ENCODE measurements around the gene LONP2.
"Not testable (repeated sequence)": the region's sequence is repeated elsewhere in the genome, so short reads cannot be mapped to it uniquely, and the experiment has no call there.

Gene LONP2

DNA sequence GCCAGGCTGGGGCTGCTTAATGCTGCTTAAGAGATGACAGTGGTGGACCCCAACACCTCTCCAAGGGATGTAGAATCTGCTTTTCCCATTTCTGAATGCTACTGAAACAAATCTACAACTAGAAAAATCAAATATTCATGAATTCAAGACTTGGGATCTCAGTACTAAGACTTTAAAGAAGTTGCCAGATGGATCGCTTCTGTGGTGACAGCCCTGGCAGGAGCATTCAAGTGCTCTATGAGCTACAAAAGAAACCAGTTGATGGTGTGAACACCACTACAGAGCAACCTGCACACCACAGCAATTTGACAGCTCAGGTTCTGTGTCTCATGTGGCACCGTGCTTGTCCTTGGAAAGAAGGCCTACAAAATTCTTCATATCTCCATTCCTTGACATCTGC, 98.5 kb downstream of the LONP2 start:
- DNase-seq (ENCODE audit: low read depth), result no peak

DNA sequence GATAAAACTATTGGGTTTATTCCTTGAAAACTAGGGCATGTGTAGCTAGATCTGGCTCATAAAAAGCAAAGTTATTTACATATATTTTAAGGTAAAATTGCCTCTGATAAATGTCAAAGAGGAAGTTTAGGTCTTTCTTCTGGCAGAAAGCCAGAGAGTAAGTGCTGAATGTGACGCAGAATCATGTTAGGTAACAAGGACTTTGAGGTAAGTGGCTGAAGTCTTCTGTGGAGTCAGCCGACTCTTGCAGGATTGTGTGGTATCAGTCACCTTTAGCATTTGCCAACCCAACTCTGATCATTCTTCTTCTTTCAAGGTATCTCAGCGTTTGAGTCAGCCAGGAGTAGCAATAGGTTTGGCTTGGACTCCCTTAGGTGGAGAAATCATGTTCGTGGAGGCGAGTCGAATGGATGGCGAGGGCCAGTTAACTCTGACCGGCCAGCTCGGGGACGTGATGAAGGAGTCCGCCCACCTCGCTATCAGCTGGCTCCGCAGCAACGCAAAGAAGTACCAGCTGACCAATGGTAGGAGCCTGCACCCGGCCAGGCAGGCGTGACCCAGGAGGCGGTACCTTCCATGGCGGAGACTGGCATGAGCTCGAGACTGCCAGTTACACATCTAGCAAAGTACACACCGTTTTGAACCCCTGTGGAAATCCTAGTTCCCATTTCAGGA, 103.2 kb downstream of the LONP2 start:
- no peak for DNase-seq (ENCODE audit: low read depth)

DNA sequence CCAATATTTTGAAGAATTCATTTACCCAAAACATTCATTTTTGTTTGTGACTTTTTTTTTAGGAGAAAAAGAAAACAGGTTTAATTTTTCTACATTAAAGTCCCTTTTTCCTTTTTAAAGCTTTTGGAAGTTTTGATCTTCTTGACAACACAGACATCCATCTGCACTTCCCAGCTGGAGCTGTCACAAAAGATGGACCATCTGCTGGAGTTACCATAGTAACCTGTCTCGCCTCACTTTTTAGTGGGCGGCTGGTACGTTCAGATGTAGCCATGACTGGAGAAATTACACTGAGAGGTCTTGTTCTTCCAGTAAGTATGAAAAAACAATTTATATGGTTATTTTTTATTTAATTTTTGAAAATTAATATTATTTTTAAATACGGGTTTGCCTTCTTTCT, 103.9 kb downstream of the LONP2 start:
- DNase-seq (ENCODE audit: low read depth), result no peak

DNA sequence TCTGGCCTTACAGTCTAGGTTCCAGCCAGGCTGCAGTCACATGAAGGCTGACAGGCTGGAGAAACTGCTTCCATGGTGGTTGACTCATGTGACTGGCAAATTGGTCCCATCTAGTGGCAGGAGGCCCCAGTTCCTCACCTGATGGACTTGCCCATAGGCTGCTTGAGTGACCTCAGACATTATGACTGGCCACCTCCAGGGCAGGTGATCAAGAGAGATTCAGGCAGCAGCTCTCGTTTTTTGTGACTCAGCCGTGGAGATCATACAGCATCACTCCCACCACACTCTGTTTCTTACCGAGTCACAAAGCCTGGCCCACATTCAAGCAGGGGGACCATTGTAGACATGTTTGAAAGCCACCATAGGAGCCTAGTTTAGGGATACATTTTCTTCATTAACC, 106.6 kb downstream of the LONP2 start:
- DNase-seq (ENCODE audit: low read depth), result no peak

DNA sequence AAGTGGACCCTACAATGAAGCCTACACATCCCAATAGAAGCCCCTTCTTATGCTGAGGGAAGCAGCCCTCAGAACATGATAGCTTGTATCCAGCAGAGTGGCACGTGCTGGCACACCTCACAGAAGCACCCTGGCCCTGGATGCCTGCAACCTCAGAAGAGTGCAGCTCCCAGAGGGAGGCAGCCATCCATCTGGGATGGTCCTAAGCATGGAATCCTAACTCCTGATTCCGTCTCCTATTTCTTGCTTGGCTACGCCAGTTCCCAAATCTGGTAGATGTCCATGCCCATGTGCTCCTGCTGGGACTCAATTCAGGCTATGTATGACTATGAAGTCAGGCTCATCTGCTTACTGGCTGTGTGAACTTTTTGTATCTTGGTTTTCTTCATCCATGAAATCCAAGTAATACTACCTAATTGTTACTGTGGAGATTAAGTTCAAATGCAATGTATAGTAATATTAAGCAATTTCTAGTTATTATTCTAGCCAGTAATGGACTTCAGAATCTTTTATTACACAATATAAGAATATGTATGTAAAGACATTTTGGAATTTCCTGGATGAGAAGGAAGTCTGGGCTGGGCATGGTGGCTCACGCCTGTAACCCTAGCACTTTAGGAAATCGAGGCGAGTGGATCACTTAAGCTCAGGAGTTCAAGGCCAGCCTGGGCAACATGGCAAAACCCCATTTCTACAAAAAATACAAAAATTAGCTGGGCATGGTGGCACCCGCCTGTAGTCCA, 108.7 kb downstream of the LONP2 start:
- DNase-seq (ENCODE audit: low read depth), result no peak

DNA sequence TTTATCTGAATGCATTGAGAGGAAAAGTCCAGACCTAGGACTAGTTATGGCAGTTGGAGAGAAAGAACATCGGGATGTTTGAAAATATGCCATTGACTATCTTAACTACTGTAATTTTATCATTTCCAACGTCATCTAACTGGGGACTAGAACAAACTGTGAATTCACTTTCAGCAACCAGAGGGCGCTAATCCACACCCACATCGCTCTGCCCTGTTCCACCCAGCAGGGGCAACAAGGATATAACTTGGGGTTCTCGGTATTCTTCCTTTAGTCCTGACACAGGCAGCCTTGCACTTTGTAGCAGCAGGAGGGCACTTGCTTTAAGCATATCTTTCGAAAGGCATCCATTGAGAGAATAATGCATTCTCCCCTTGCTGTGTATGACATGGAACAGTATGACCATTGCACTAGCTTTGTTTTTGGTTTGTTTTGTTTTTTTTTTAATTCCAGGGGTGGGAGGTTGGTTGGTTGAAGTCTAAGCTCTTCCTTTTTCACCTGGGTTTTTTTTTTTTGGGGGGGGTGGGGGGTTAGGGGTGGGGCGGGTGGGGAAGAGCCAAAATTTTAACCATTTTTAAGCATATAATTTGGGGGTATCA, 109.6 kb downstream of the LONP2 start:
- peak; percentile 6 for DNase-seq (ENCODE audit: low read depth)

DNA sequence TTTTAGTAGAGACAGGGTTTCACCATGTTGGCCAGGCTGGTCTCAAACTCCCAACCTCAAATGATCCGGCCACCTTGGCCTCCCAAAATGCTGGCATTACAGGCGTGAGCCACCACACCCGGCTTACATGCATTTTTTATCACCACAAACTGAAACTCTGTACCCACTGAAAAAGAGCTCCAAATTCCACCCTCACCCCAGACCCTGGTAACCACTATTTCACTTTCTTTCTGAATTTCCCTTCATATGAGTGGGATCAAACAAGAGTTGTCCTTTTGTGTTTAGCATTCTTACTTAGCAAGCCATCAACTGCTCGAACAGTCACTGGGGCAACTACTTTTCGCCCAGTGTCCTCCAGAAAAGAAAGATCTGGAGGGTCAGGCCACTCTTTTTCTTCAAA, 110.3 kb downstream of the LONP2 start:
- DNase-seq (ENCODE audit: low read depth), result not testable (repeated sequence)

DNA sequence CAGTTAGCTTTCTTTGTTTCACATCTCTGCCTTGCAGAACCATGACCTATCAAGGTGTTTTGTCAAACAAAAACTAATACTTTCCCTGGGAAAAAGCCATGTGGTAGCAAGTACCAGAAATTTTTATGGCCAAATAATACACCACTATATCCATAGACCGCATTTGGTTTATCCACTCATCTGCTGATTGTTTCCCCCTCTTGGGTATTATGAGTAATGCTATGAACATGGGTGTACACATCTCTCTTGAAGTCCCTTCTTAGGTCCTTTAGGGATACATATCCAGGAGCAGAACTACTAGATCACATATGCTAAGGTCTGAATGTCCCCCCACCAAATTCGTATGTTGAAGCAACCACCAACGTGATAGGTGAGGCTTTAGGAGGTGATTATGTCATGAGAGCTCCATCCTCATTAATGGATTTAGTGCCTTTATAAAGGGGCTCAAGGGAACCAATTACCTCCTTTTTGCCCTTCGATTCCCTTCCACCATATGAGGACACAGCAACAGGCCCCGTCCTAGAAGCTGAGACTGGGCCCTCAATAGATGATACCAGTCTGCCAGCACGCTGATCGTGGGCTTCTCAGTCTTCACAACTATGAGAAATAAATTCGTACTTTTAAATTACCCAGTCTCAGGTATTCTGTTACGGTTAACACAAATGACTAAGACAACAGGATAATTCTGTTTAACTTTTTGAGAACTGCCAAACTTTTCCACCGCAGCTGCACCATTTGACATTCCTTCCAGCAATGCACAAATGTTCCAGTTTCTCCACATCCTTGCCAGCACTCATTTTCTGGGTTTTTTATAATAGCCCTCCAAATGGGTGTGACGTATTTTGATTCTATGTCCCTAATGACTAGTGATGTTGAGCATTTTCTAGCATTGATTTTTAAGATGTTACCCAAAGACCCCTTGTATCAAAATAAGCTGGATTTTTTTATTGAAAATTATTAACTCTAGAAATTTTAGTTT, 111.1 kb downstream of the LONP2 start:
- no peak for DNase-seq (ENCODE audit: low read depth)

DNA sequence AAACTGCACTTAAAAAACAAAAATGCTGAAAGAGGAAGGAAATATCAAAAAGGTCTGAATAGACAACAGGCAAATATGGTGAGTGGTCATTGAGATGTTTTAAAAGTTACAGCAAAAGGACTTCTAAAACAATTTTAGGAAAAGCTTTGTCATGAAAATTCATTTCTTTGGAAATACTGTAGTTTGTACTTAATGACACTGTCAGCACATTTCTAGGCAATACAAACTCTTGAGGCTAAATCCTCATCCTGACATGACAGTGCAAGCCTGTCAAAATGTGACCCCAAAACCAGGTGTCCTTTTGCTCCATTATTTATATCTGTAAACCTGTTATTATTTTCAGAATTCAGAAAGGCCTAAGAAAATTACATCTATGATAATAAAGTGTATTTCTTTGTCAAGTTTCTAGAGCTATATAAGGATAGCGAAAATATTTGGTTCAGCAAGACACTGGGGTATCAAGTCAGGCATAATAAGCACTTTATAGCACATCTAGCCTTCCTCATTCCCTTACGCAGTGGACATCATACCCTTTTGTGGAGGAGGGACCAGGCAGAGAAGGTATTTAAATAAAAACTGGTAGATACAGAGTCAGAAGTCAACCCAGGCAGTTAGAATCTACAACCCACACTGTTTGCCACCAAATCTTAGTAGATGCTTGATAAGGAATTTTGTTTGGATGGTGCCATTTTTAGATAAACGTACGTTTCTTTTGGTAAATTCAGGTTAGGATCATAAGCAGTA, 112.7 kb downstream of the LONP2 start:
- no peak for DNase-seq (ENCODE audit: low read depth)

DNA sequence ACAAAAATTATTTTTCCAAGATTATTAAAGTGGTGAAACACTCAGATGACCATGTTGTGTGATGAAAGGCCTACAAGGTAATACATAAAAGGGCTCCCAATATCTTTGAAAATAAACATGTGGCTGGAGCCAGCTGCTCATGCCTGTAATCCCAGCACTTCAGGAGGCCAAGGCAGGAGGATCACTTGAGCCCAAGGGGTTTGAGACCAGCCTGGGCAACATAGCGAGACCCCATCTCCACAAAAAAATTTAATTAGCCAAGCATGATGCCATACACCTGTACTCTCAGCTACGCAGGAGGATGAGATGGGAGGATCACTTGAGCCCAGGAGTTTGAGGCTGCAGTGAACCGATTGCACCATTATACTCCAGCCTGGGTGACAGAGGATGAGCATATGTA, 114.3 kb downstream of the LONP2 start:
- DNase-seq (ENCODE audit: low read depth), result no peak

DNA sequence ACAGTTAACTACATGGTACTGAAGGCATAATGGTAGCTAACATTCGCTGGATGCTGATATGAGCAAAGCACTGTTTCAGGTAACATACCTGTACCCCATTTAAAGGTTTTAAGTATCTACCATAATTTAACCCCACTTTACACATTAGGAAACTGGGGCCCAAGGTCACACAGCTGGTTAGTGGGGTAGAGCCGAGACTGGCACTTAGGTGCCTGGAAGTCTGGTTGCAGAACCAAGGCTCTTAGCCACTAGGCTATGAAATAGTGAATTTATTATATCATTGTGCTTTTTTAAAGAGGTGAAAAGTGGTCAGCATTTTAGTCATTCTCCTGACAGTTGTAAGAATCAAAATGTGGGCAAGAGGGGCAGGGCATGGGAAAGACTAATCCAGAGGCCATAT, 115.9 kb downstream of the LONP2 start:
- no peak for DNase-seq (ENCODE audit: low read depth)

DNA sequence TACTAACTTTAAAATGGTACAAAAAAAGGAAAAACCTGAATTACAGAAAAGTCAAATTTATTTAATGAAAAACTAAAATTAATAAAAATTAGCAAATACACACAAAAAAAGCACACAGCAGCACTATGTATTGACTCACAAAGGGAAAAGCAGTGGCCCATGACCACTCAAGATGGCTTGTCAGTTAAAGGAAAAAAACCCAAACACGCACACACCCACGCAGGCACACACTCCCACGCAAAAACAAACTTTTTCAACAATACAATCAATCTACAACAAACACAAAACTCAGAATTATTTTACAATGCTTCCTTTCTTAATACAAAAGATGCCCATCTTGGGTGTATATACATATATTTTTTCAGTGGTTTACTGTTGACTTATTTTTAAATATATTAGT, 116.9 kb downstream of the LONP2 start:
- no peak for DNase-seq (ENCODE audit: low read depth)

DNA sequence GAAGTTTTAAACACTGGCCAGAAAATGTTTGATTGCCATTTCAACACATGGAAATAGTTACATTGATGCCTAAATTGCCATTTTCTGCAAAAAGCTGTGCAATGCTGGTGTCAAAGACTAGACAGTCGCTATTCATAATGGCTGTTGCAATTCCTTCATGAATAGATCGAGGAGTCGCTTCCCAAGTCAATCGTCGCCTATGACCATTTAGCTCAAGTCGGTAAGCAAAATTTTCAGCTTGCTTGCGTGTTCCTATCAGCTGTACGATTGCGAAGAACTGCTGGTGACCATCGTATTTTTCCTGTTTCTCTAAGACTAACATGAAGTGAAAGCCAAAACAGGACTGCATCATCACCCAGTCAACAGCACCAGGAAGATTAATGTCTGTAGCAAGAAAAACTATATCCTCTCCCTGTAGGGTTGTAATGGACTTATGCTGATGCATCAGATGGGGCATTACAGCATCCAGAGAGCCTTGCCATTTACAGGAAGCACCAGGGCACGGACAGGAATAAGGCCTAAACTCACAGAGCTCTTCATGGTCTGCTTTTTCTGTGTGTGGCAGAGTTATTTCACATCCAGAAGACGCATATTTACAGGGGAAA, 117.5 kb downstream of the LONP2 start:
- no peak for DNase-seq (ENCODE audit: low read depth)

DNA sequence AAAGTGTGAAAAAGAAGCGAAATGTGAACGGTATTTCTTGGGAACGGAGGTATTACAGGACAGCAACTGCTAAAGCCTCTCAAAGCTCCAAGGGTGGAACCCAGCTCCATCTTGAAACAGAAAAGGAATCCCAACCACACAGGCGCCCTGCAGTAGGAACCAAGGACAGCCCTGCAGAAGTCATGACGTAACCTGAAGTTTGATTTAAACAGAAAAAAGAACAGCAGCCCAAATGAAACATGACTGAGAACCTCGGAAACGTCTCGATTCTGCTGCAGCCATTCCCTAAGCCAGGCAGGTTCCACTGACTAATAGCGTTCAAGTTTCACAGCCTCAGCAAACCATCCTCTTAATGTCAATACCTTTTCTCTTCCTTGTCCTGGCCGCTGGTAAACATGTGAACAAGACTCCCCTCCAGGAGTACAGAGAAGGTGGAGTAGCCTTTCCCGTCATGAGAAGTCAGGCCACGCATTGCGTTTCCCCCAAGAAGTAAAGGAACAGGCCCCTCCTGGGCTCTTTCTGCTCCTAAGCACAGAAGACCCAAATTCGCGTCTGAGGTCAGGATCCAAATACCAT, 121.0 kb downstream of the LONP2 start:
- no peak for DNase-seq (ENCODE audit: low read depth)

DNA sequence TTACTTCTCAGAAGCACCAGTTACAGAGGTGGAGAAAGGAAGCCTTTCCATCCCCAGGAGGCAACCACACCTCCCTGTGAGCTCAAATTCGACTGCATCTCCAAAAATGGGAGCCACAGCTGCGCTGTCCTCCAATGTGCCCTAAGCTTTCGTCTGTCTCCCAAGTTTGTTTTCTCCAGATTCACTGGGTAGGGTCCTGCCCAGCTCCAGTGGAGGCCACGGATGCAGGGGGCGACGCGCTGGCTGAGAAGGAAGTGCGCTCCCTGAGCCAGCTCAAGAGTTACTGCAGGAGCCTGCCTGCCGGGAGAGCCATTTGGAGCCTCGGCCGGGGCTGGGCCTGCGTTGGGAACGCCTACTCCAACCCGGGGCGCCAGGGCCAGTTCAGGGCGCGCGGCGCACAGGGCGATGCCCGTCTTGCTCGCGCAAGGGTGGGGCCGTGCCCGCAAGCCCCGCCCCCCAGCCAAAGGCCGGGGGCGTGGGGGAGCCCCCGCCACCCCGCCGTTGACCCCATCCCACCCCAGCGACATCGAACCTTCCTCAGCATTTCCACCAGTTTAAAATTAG, 121.6 kb downstream of the LONP2 start:
- peak; percentile 25 for DNase-seq (ENCODE audit: low read depth)

DNA sequence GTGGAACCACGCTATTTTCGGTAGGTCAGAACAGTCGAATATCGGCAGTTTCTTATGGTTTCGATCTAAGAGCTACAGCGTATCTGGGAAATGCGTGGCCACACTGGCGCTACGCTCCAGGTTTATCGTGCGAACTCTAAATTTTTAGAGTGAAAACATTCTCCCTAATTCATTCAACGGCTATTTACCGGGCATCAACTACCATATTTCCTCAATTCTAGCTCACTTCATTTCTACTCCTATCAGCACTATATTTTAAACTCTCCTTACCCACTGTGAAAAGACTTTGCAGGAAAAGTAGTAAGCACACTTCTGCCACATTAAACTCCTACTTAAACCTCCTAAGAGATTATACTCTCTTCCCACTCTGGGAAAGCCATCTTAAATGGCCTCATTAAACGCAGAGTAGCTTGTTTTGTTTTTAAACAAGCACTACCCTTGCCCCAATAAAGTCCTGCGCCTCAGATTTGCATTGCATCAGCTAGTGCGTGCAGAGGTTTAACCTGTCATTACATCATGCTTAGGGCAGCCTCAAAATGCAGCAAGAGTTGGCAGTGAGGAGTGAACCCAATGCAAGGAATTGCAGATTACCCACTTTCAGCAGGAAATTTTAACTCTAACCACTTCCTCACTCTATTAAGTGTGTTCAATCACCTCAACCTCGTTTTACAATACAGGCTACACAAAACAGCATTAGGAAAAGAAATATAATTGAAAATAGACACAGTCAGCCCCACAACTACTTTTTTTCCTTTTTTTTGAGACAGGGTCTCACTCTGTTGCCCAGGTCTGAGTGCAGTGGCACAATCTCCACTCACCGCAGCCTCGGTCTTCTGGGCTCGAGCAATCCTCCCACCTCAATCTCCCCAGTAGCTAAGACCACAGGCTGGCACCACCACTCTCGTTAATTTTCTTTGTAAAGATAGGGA, 122.3 kb downstream of the LONP2 start:
- peak; percentile 34 for DNase-seq (ENCODE audit: low read depth)

DNA sequence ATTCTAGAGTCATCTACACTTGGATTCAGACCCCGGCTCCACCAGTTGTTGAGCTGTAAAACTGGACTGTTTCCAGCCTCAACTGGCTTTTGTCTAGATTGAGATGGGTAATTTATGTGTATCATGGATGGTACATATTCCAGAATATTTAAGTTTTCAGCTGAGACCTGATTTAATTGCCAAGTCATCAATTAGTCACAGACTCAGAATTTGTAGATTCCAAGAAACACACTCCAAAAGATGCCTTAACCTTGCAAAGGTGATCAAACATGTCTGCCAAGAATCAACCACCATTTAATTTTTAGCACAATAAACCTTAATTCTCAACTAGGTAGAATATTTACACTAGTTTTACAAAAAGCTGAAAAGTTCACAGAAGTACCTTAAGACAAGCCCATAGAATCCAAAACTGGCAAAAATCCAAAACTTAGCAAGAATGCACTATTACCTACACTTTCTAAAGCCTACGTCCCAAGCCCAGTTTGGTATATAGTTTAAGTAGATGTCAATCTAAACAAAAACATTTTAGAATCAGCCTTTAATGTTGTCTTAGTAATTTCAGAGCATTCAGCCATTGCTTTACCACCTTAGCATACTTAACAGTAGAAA, 123.4 kb downstream of the LONP2 start:
- no peak for DNase-seq (ENCODE audit: low read depth)

DNA sequence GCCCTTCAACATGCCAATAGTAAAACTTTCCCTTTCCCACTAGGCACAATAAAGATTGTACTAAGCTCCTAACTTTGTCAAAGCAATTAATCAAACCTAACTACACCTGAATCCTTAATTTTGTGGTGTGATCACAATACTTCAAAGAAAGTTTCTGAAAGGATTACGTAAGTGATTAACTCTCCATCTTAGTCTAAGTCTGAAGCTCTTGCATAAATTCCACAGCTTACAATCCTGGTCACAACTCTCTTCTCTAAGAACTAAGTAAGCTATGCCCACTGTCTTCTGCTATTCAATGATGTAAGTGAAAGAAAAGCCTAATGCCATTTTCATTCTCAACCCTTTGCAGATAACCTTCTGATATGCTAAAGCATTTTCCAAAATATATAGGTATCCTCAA, 125.7 kb downstream of the LONP2 start:
- DNase-seq (ENCODE audit: low read depth), result no peak

DNA sequence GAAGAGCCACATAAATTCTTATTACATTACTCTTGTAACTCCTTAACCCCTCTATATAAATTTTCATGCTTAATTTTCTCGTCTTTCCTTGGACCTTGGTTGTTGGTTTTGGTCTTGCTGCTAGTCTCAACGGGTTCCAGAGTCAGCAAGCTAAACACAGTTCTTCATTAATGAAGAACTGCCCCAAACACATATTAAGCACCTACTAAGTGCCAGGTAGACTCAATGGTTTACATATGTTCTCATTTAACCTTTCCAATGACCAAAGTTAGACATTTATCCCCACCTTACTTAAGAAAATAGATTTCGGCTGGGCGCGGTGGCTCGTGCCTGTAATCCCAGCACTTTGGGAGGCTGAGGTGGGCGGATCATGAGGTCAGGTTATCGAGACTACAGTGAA, 126.1 kb downstream of the LONP2 start:
- DNase-seq (ENCODE audit: low read depth), result no peak

All from HS-5 (cell line).